Breast epithelium (tissue), 3 donors: Measurements from ENCODE around the gene PLA2G15.

Experiments used
- CTCF ChIP-seq, 3 donors: fragments of 450-650 bp; IDR thresholded peaks; one replicate each; pipeline ENCODE4 v1.5.1; 2016 to 2017; ENCODE audit warnings: antibody characterized with exemption in 3 of 3, mild to moderate bottlenecking in 3 of 3, moderate library complexity in 3 of 3
- POLR2A ChIP-seq: fragments of 450-650 bp; IDR thresholded peaks from one replicate; pipeline ENCODE4 v1.6.1; 2016; ENCODE audit warnings: antibody characterized with exemption, mild to moderate bottlenecking, moderate library complexity

GRCh38 chr16:68242926-68243858 is 2.0 kb upstream of the PLA2G15 start:
- TF ChIP-seq CTCF (IDR thresholded peaks at IDR 0.05) (no peak), POLR2A (no peak)
